HG03060 (cell line): ENCODE data around the gene HYOU1.
A peak's percentile ranks its signal among the peaks of the same experiment; 100 is the strongest.
"Not testable (repeated sequence)": the region's sequence is repeated elsewhere in the genome, so short reads cannot be mapped to it uniquely, and the experiment has no call there.

Experiments
- ATAC-seq: cut with Tn5 transposase; IDR thresholded peaks from one replicate; pipeline ENCODE4 v1.9.1; 2021; ENCODE audit warnings: low read depth, moderate number of reproducible peaks; ENCODE audit not compliant: unreplicated experiment

The HYOU1 gene

GRCh38 chr11:119057000-119057769 is at the start of gene HYOU1:
HYOU1 (minus strand) TSS chr11:119057205; CDS start chr11:119056160, 1,045 bp downstream.
- ATAC-seq = peak; percentile 63

- ATAC-seq = no peak
Measured at GRCh38 chr11:119103793-119104192, 46.8 kb upstream of the HYOU1 start.

- not testable (repeated sequence) for ATAC-seq
Measured at GRCh38 chr11:119103161-119103664, 46.2 kb upstream of the HYOU1 start.

- ATAC-seq = peak; percentile 60
Measured at GRCh38 chr11:119101759-119102423, 44.9 kb upstream of the HYOU1 start, which contains the start of gene DPAGT1. DPAGT1 (minus strand) TSS chr11:119101853; CDS start chr11:119101655, 198 bp downstream.

- no peak for ATAC-seq
Measured at GRCh38 chr11:119100994-119101758, 44.2 kb upstream of the HYOU1 start.

- ATAC-seq = no peak
Measured at GRCh38 chr11:119100246-119100970, 43.4 kb upstream of the HYOU1 start.

- ATAC-seq = no peak
Measured at GRCh38 chr11:119099711-119100110, 42.7 kb upstream of the HYOU1 start.

GRCh38 chr11:119095066-119095880 is 38.3 kb upstream of the HYOU1 start:
- peak; percentile 78 for ATAC-seq

- ATAC-seq = peak; percentile 7
Measured at GRCh38 chr11:119094816-119095065, 37.7 kb upstream of the HYOU1 start.

- ATAC-seq = no peak
Measured at GRCh38 chr11:119093942-119094815, 37.2 kb upstream of the HYOU1 start.

GRCh38 chr11:119092880-119093842 is 36.2 kb upstream of the HYOU1 start:
- no peak for ATAC-seq

- ATAC-seq = no peak
Measured at GRCh38 chr11:119091966-119092879, 35.2 kb upstream of the HYOU1 start.

GRCh38 chr11:119091178-119091577 is 34.2 kb upstream of the HYOU1 start:
- no peak for ATAC-seq

GRCh38 chr11:119089319-119089718 is 32.3 kb upstream of the HYOU1 start:
- ATAC-seq = no peak

- no peak for ATAC-seq
Measured at GRCh38 chr11:119088406-119088805, 31.4 kb upstream of the HYOU1 start.

GRCh38 chr11:119087747-119088241 is 30.8 kb upstream of the HYOU1 start:
- ATAC-seq = no peak
